GM21423 (cell line): ENCODE results near the gene DIAPH3.
A peak's percentile ranks its signal among the peaks of the same experiment; 100 is the strongest.

Experiments used
- ATAC-seq: cut with Tn5 transposase; IDR thresholded peaks from one replicate; pipeline ENCODE4 v1.9.1; 2021; ENCODE audit warnings: mild to moderate bottlenecking, moderate library complexity; ENCODE audit not compliant: unreplicated experiment

Gene DIAPH3

GRCh38 chr13:60152904-60153303 lies 10.8 kb downstream of the DIAPH3 start:
- ATAC-seq = no peak

GRCh38 chr13:60152114-60152513 lies 11.6 kb downstream of the DIAPH3 start:
- ATAC-seq = no peak

GRCh38 chr13:60150538-60150937 lies 13.2 kb downstream of the DIAPH3 start:
- ATAC-seq = no peak

- no peak for ATAC-seq
Observed at GRCh38 chr13:60148918-60149317, 14.8 kb downstream of the DIAPH3 start.

GRCh38 chr13:60147361-60147760 lies 16.4 kb downstream of the DIAPH3 start:
- no peak for ATAC-seq

- no peak for ATAC-seq
Observed at GRCh38 chr13:60146471-60146870, 17.3 kb downstream of the DIAPH3 start.

- ATAC-seq = no peak
Observed at GRCh38 chr13:60143775-60144174, 20.0 kb downstream of the DIAPH3 start.

- no peak for ATAC-seq
Observed at GRCh38 chr13:60139272-60139671, 24.5 kb downstream of the DIAPH3 start.

GRCh38 chr13:60138674-60139073 lies 25.1 kb downstream of the DIAPH3 start:
- no peak for ATAC-seq

- no peak for ATAC-seq
Observed at GRCh38 chr13:60137911-60138560, 25.7 kb downstream of the DIAPH3 start.

GRCh38 chr13:60135344-60135743 lies 28.4 kb downstream of the DIAPH3 start:
- no peak for ATAC-seq

GRCh38 chr13:60134376-60134775 lies 29.4 kb downstream of the DIAPH3 start:
- ATAC-seq = peak; percentile 59

- no peak for ATAC-seq
Observed at GRCh38 chr13:60121337-60121687, 42.4 kb downstream of the DIAPH3 start.

GRCh38 chr13:60120617-60121336 lies 43.0 kb downstream of the DIAPH3 start:
- no peak for ATAC-seq

- ATAC-seq = no peak
Observed at GRCh38 chr13:60118696-60119400, 44.9 kb downstream of the DIAPH3 start.

GRCh38 chr13:60114499-60115028 lies 49.2 kb downstream of the DIAPH3 start:
- ATAC-seq = no peak

- no peak for ATAC-seq
Observed at GRCh38 chr13:60112771-60113170, 51.0 kb downstream of the DIAPH3 start.

GRCh38 chr13:60111691-60112090 lies 52.0 kb downstream of the DIAPH3 start:
- ATAC-seq = no peak

- ATAC-seq = no peak
Observed at GRCh38 chr13:60109285-60109684, 54.4 kb downstream of the DIAPH3 start.

- ATAC-seq = no peak
Observed at GRCh38 chr13:60108589-60108988, 55.1 kb downstream of the DIAPH3 start.

- ATAC-seq = no peak
Observed at GRCh38 chr13:60099631-60100420, 63.9 kb downstream of the DIAPH3 start.
